CD14-positive monocyte (primary cell): Measurements from ENCODE around the gene WRNIP1. TPM values are rescaled to one million over a fixed set of nuclear protein-coding genes. Genes with fewer than 3 reads are reported as not detected.

Source experiments
- DNase-seq, 3 donors: peaks; one replicate each; pipeline ENCODE4 v3.0.0-alpha.2; 2011 to 2022
- H2AFZ ChIP-seq: 2 replicates; pipeline ENCODE4 v1.6.0; 2012; ENCODE audit warnings: mild to moderate bottlenecking, low read depth, low read length, inconsistent platforms; ENCODE audit not compliant: insufficient read depth, poor library complexity, severe bottlenecking
- H3K27ac ChIP-seq, 2 donors: 1 replicate in 1 of 2; 2 replicates in 1 of 2; pipeline ENCODE4 v1.5.1; 2012 to 2013; ENCODE audit warnings: low read length in 2 of 2, control low read depth in 1 of 2, inconsistent platforms in 1 of 2, low read depth in 1 of 2, mild to moderate bottlenecking in 1 of 2
- H3K27me3 ChIP-seq, 2 donors: one replicate each; pipeline versions ENCODE4 v1.6.0 to v1.6.1; 2011 to 2013; ENCODE audit warnings: low read length in 2 of 2; ENCODE audit not compliant: control insufficient read depth in 2 of 2, insufficient read depth in 2 of 2
- H3K36me3 ChIP-seq, 2 donors: replicated peaks in 1 of 2; 1 replicate in 1 of 2; 2 replicates in 1 of 2; pipeline versions ENCODE4 v1.5.1 to v1.6.1; 2012 to 2013; ENCODE audit warnings: low read length in 2 of 2, control low read depth in 1 of 2, inconsistent platforms in 1 of 2, mild to moderate bottlenecking in 1 of 2; ENCODE audit not compliant: insufficient read depth in 2 of 2, control insufficient read depth in 1 of 2
- H3K4me1 ChIP-seq, 2 donors: 1 replicate in 1 of 2; 2 replicates in 1 of 2; pipeline versions ENCODE4 v1.5.1 to v1.6.1; 2012 to 2013; ENCODE audit warnings: low read length in 2 of 2, control low read depth in 1 of 2, inconsistent platforms in 1 of 2, mild to moderate bottlenecking in 1 of 2, moderate library complexity in 1 of 2; ENCODE audit not compliant: insufficient read depth in 2 of 2, control insufficient read depth in 1 of 2
- H3K4me2 ChIP-seq: replicated peaks from 2 replicates; pipeline ENCODE3; 2012; ENCODE audit warnings: low read length, moderate library complexity, mild to moderate bottlenecking; ENCODE audit not compliant: poor library complexity, severe bottlenecking; ENCODE audit errors: extremely low read depth
- H3K4me3 ChIP-seq, 3 experiments: fragments of 200-600 bp in 1 of 3; sonication (generic) in 1 of 3; replicated peaks in 1 of 3; 1 replicate in 2 of 3; 2 replicates in 1 of 3; pipeline ENCODE4 v1.5.1; 2011 to 2013; ENCODE audit warnings: low read length in 3 of 3, mild to moderate bottlenecking in 3 of 3, control low read depth in 2 of 3, low read depth in 2 of 3, inconsistent platforms in 1 of 3, moderate library complexity in 1 of 3
- H3K79me2 ChIP-seq: 2 replicates; pipeline ENCODE4 v1.6.0; 2012; ENCODE audit warnings: mild to moderate bottlenecking, control low read depth, inconsistent platforms, low read length, moderate library complexity; ENCODE audit not compliant: insufficient read depth
- H3K9ac ChIP-seq: 2 replicates; pipeline ENCODE4 v1.6.0; 2017; ENCODE audit warnings: low read length, mild to moderate bottlenecking; ENCODE audit not compliant: insufficient read depth, poor library complexity, severe bottlenecking
- H3K9me3 ChIP-seq, 2 donors: replicated peaks in 1 of 2; 1 replicate in 1 of 2; 2 replicates in 1 of 2; pipeline versions ENCODE4 v1.5.1 to v1.6.1; 2012 to 2013; ENCODE audit warnings: low read length in 2 of 2, control low read depth in 1 of 2; ENCODE audit not compliant: control insufficient read depth in 1 of 2, insufficient read depth in 1 of 2
- H4K20me1 ChIP-seq: 2 replicates; pipeline ENCODE4 v1.6.0; 2012; ENCODE audit warnings: mild to moderate bottlenecking, low read length, control low read depth, moderate library complexity; ENCODE audit not compliant: insufficient read depth
- H3K27ac Mint-ChIP-seq, 7 donors: one replicate each; pipeline ENCODE4 v1.8.0; 2020; ENCODE audit warnings: mild to moderate bottlenecking in 7 of 7, mixed read lengths in 7 of 7, moderate library complexity in 6 of 7, inconsistent platforms in 2 of 7
- H3K27me3 Mint-ChIP-seq, 3 donors: one replicate each; pipeline ENCODE4 v1.8.0; 2021 to 2022; ENCODE audit warnings: low read depth in 3 of 3, mild to moderate bottlenecking in 3 of 3, mixed read lengths in 3 of 3, moderate library complexity in 3 of 3, inconsistent platforms in 1 of 3
- H3K36me3 Mint-ChIP-seq, 2 donors: one replicate each; pipeline ENCODE4 v1.8.0; 2020; ENCODE audit warnings: mixed read lengths in 2 of 2, inconsistent platforms in 1 of 2, mild to moderate bottlenecking in 1 of 2
- H3K4me1 Mint-ChIP-seq: one replicate; pipeline ENCODE4 v1.8.0; 2020; ENCODE audit warnings: mild to moderate bottlenecking, mixed read lengths
- H3K4me3 Mint-ChIP-seq, 2 donors: one replicate each; pipeline ENCODE4 v1.8.0; 2020; ENCODE audit warnings: mild to moderate bottlenecking in 2 of 2, mixed read lengths in 2 of 2, moderate library complexity in 1 of 2
- H3K9me3 Mint-ChIP-seq, 7 donors: one replicate each; pipeline ENCODE4 v1.8.0; 2020 to 2022; ENCODE audit warnings: mixed read lengths in 7 of 7, mild to moderate bottlenecking in 6 of 7, moderate library complexity in 6 of 7, inconsistent platforms in 2 of 7
- CTCF ChIP-seq: fragments of 200-600 bp; IDR thresholded peaks from one replicate; pipeline ENCODE4 v1.8.0; 2022; ENCODE audit warnings: antibody characterized with exemption, mild to moderate bottlenecking
- WGBS: methylation state at CpG from one replicate; pipeline ENCODE4 v1.1.5; 2013; ENCODE audit warnings: missing lambda C conversion rate; ENCODE audit not compliant: insufficient coverage; 5-methylcytosine and 5-hydroxymethylcytosine counted together
- intact Hi-C, 2 donors: fragments of 100-400 bp; cut with micrococcal nuclease; formaldehyde crosslinking; loops; one replicate each; pipeline versions ENCODE4 v1.15.0 to v1.15.1; 2023
- polyA plus RNA-seq, 3 donors: library from polyadenylated mRNA; depleted of rRNA in 1 of 3; unstranded in 2 of 3; stranded (reverse) in 1 of 3; fragments of 300-500 nt in 2 of 3; fragments of >200 nt in 1 of 3; fragmentation: Illumina TruSeq in 2 of 3; gene quantifications; 1 replicate in 2 of 3; 2 replicates in 1 of 3; pipeline ENCODE4 v1.2.3, GENCODE V29; 2012 to 2021

The WRNIP1 gene
- polyA plus RNA-seq, 3 donors, result 17.5 to 25.8 (median 17.8) TPM

GRCh38 chr6:2817903-2818443 is 52.8 kb downstream of the WRNIP1 start:
- Histone ChIP-seq H4K20me1 (no peaks in the 10 kb centered on the region), H3K4me3 (no peak overlapping the region), H3K27me3 (no peaks in the 10 kb centered on the region), H3K9ac (no peak overlapping the region), H3K36me3 (no peaks in the 10 kb centered on the region), H3K27ac (peak overlapping the region in 1 of 2 donors; percentile 9), H3K9me3 (peaks cover 5 to 9% of the 10 kb centered on the region in 2 donors), H2AFZ (no peak overlapping the region), H3K79me2 (no peaks in the 10 kb centered on the region), H3K4me2 (no peak overlapping the region), H3K4me1 (peaks cover 38 to 47% of the 10 kb centered on the region in 2 donors)
- H3K27me3 Mint-ChIP-seq, result no peaks in the 10 kb centered on the region
- TF ChIP-seq CTCF, result no peak
- peak overlapping the region in 1 of 2 donors; percentile 19 for H3K4me3 Mint-ChIP-seq
- 0% methylated on average over 1 of the region's 4 CpGs for WGBS
- peaks cover 51% of the 10 kb centered on the region for H3K4me1 Mint-ChIP-seq
- intact Hi-C loops, result no loop called here
- DNase-seq, result peak in 1 of 3 donors; percentile 55
- peak overlapping the region in 1 of 7 donors; percentile 52 for H3K27ac Mint-ChIP-seq
- peaks cover 8 to 21% (median 15%) of the 10 kb centered on the region in 7 donors for H3K9me3 Mint-ChIP-seq
- peaks cover 0 to 13% of the 10 kb centered on the region in 2 donors for H3K36me3 Mint-ChIP-seq

GRCh38 chr6:2818593-2818992 is 53.4 kb downstream of the WRNIP1 start:
- DNase-seq, result peak in 2 of 3 donors; percentile 43 to 54
- peaks cover 51% of the 10 kb centered on the region for H3K4me1 Mint-ChIP-seq
- H3K9me3 Mint-ChIP-seq, result peaks cover 8 to 21% (median 15%) of the 10 kb centered on the region in 7 donors
- no peak overlapping the region for H3K9ac ChIP-seq
- H2AFZ ChIP-seq, result peak overlapping the region; percentile 19
- no peak for TF ChIP-seq CTCF
- H3K4me1 ChIP-seq, result peaks cover 38 to 47% of the 10 kb centered on the region in 2 donors
- no peaks in the 10 kb centered on the region for H3K79me2 ChIP-seq
- H3K36me3 Mint-ChIP-seq, result peaks cover 0 to 13% of the 10 kb centered on the region in 2 donors
- H3K27ac Mint-ChIP-seq, result peak overlapping the region in 4 of 7 donors; percentile 12 to 52 (median 34)
- no peaks in the 10 kb centered on the region for H3K27me3 ChIP-seq
- no peak overlapping the region for H3K4me3 ChIP-seq
- peak overlapping the region in 1 of 2 donors; percentile 9 for H3K27ac ChIP-seq
- H3K36me3 ChIP-seq, result no peaks in the 10 kb centered on the region
- peak overlapping the region in 1 of 2 donors; percentile 19 for H3K4me3 Mint-ChIP-seq
- peaks cover 5 to 9% of the 10 kb centered on the region in 2 donors for H3K9me3 ChIP-seq
- no peak overlapping the region for H3K4me2 ChIP-seq
- intact Hi-C loops, result no loop called here
- H4K20me1 ChIP-seq, result no peaks in the 10 kb centered on the region
- no peaks in the 10 kb centered on the region for H3K27me3 Mint-ChIP-seq
- no CpG with 5 or more reads among the region's 3 CpGs for WGBS
